H9 (cell line): ENCODE data around the gene DHRS13. TPM values are rescaled to one million over a fixed set of nuclear protein-coding genes. Genes with fewer than 3 reads are reported as not detected.

Experiments used
- DNase-seq: peaks from one replicate; pipeline ENCODE4 v3.0.0-alpha.2; 2017
- H2AFZ ChIP-seq: one replicate; pipeline ENCODE4 v1.6.1; 2013; ENCODE audit warnings: mild to moderate bottlenecking, low read length, control low read depth, moderate library complexity
- H2AK5ac ChIP-seq: 2 replicates; pipeline ENCODE4 v1.6.1; 2013; ENCODE audit warnings: low read length, control low read depth, mixed read lengths; ENCODE audit not compliant: insufficient read length
- H2BK120ac ChIP-seq: one replicate; pipeline ENCODE4 v1.6.1; 2013; ENCODE audit warnings: low read depth, mild to moderate bottlenecking, low read length, control low read depth, inconsistent platforms; ENCODE audit not compliant: poor library complexity, severe bottlenecking
- H2BK12ac ChIP-seq: 2 replicates; pipeline ENCODE4 v1.6.1; 2013; ENCODE audit warnings: low read length, control low read depth, mixed read lengths, low read depth; ENCODE audit not compliant: insufficient read length
- H2BK15ac ChIP-seq: 2 replicates; pipeline ENCODE4 v1.6.1; 2013; ENCODE audit warnings: low read depth, low read length, control low read depth
- H2BK20ac ChIP-seq: one replicate; pipeline ENCODE4 v1.6.1; 2013; ENCODE audit warnings: low read depth, mild to moderate bottlenecking, low read length, control low read depth, inconsistent platforms; ENCODE audit not compliant: poor library complexity, severe bottlenecking
- H2BK5ac ChIP-seq: 2 replicates; pipeline ENCODE4 v1.6.1; 2013; ENCODE audit warnings: low read length, control low read depth, mixed read lengths; ENCODE audit not compliant: insufficient read length
- H3K14ac ChIP-seq: 2 replicates; pipeline ENCODE4 v1.6.1; 2013; ENCODE audit warnings: low read length, control low read depth; ENCODE audit not compliant: insufficient read depth
- H3K18ac ChIP-seq: 2 replicates; pipeline ENCODE4 v1.6.1; 2013; ENCODE audit warnings: low read depth, mild to moderate bottlenecking, mixed read lengths, low read length, control low read depth; ENCODE audit not compliant: insufficient read length
- H3K23ac ChIP-seq: 2 replicates; pipeline ENCODE4 v1.6.1; 2013; ENCODE audit warnings: low read length, control low read depth, mixed read lengths, low read depth; ENCODE audit not compliant: insufficient read length
- H3K23me2 ChIP-seq: 2 replicates; pipeline ENCODE4 v1.6.1; 2013; ENCODE audit warnings: low read depth, mild to moderate bottlenecking, mixed read lengths, low read length, control low read depth; ENCODE audit not compliant: insufficient read length, poor library complexity, severe bottlenecking
- H3K27ac ChIP-seq: 2 replicates; pipeline ENCODE4 v1.5.1; 2013; ENCODE audit warnings: low read length, control low read depth, mixed read lengths, low read depth; ENCODE audit not compliant: insufficient read length
- H3K27me3 ChIP-seq: 2 replicates; pipeline ENCODE4 v1.6.1; 2013; ENCODE audit warnings: low read length, control low read depth, inconsistent platforms; ENCODE audit not compliant: insufficient read depth
- H3K4ac ChIP-seq: 2 replicates; pipeline ENCODE4 v1.6.1; 2013; ENCODE audit warnings: low read depth, mild to moderate bottlenecking, control low read depth, inconsistent platforms, low read length, moderate library complexity
- H3K4me1 ChIP-seq: 2 replicates; pipeline ENCODE4 v1.6.1; 2013; ENCODE audit warnings: low read length, control low read depth, inconsistent platforms; ENCODE audit not compliant: insufficient read depth
- H3K4me2 ChIP-seq: 2 replicates; pipeline ENCODE4 v1.6.1; 2013; ENCODE audit warnings: low read length, control low read depth, mixed read lengths; ENCODE audit not compliant: insufficient read length, insufficient read depth
- H3K56ac ChIP-seq: 2 replicates; pipeline ENCODE4 v1.6.1; 2013; ENCODE audit warnings: low read depth, mild to moderate bottlenecking, mixed read lengths, low read length, control low read depth; ENCODE audit not compliant: insufficient read length
- H3K79me1 ChIP-seq: 2 replicates; pipeline ENCODE4 v1.6.1; 2013; ENCODE audit warnings: low read depth, mild to moderate bottlenecking, moderate library complexity, low read length, control low read depth, inconsistent platforms; ENCODE audit not compliant: insufficient read depth, poor library complexity, severe bottlenecking
- H3K79me2 ChIP-seq: 2 replicates; pipeline ENCODE4 v1.6.1; 2013; ENCODE audit warnings: low read length, control low read depth, inconsistent platforms; ENCODE audit not compliant: insufficient read depth
- H3K9ac ChIP-seq: 2 replicates; pipeline ENCODE4 v1.6.1; 2013; ENCODE audit warnings: low read length, control low read depth, mixed read lengths; ENCODE audit not compliant: insufficient read length; ENCODE audit errors: extremely low read depth
- H3K9me3 ChIP-seq: one replicate; pipeline ENCODE4 v1.6.1; 2013; ENCODE audit warnings: low read depth, low read length, inconsistent platforms; ENCODE audit not compliant: control insufficient read depth
- H3T11ph ChIP-seq: one replicate; pipeline ENCODE4 v1.6.1; 2013; ENCODE audit warnings: mild to moderate bottlenecking, low read length, control low read depth, inconsistent platforms
- H4K20me1 ChIP-seq: one replicate; pipeline ENCODE4 v1.6.1; 2013; ENCODE audit not compliant: control insufficient read depth, insufficient read length, insufficient read depth
- H4K5ac ChIP-seq: 2 replicates; pipeline ENCODE4 v1.6.1; 2013; ENCODE audit warnings: low read depth, mild to moderate bottlenecking, mixed read lengths, low read length, control low read depth; ENCODE audit not compliant: insufficient read length
- H4K8ac ChIP-seq: replicated peaks from 2 replicates; pipeline ENCODE4 v1.6.1; 2013; ENCODE audit warnings: low read length, control low read depth, mixed read lengths, low read depth; ENCODE audit not compliant: insufficient read length
- H4K91ac ChIP-seq: 2 replicates; pipeline ENCODE4 v1.6.1; 2013; ENCODE audit warnings: low read depth, mild to moderate bottlenecking, moderate library complexity, mixed read lengths, low read length, control low read depth; ENCODE audit not compliant: insufficient read length
- H3K27ac Mint-ChIP-seq, 3 experiments: 2 replicates in 2 of 3; 3 replicates in 1 of 3; pipeline ENCODE4 v1.8.0; 2020 to 2021; ENCODE audit warnings: mixed read lengths in 3 of 3, mild to moderate bottlenecking in 1 of 3, moderate library complexity in 1 of 3
- H3K27me3 Mint-ChIP-seq: 2 replicates; pipeline ENCODE4 v1.8.0; 2021; ENCODE audit warnings: low read depth, mild to moderate bottlenecking, moderate library complexity, mixed read lengths
- H3K36me3 Mint-ChIP-seq, 3 experiments: 2 replicates in 2 of 3; 3 replicates in 1 of 3; pipeline ENCODE4 v1.8.0; 2020 to 2021; ENCODE audit warnings: low read depth in 3 of 3, mixed read lengths in 3 of 3; ENCODE audit not compliant: insufficient read depth in 1 of 3
- H3K4me1 Mint-ChIP-seq, 2 experiments: 2 replicates each; pipeline ENCODE4 v1.8.0; 2020; ENCODE audit warnings: mixed read lengths in 2 of 2
- H3K4me3 Mint-ChIP-seq, 2 experiments: 2 replicates in 1 of 2; 3 replicates in 1 of 2; pipeline ENCODE4 v1.8.0; 2020 to 2021; ENCODE audit warnings: mild to moderate bottlenecking in 2 of 2, mixed read lengths in 2 of 2, moderate library complexity in 1 of 2
- H3K9me3 Mint-ChIP-seq, 2 experiments: 2 replicates in 1 of 2; 3 replicates in 1 of 2; pipeline ENCODE4 v1.8.0; 2020; ENCODE audit warnings: mild to moderate bottlenecking in 2 of 2, mixed read lengths in 2 of 2, moderate library complexity in 1 of 2
- WGBS: extraction: QIAGEN DNeasy Blood & Tissue Kit; methylation state at CpG from one replicate; pipeline ENCODE4 v1.1.7; 2013; ENCODE audit warnings: missing lambda C conversion rate, low lambda C conversion rate, mixed read lengths; ENCODE audit not compliant: insufficient read length; ENCODE audit errors: extremely low coverage; 5-methylcytosine and 5-hydroxymethylcytosine counted together
- total RNA-seq: library from RNA; stranded (reverse); gene quantifications from 2 replicates; pipeline ENCODE4 v1.2.1, GENCODE V29; 2021
- TF ChIP-seq, protein P1 (sequence below): fragments of 200-600 bp; sonication (generic); conservative IDR thresholded peaks from 3 replicates; pipeline ENCODE4 v1.8.0; 2021; ENCODE audit warnings: antibody characterized with exemption, mild to moderate bottlenecking

The DHRS13 gene
- total RNA-seq, 1 experiment from 2014 or later = 29.6 TPM

DNA sequence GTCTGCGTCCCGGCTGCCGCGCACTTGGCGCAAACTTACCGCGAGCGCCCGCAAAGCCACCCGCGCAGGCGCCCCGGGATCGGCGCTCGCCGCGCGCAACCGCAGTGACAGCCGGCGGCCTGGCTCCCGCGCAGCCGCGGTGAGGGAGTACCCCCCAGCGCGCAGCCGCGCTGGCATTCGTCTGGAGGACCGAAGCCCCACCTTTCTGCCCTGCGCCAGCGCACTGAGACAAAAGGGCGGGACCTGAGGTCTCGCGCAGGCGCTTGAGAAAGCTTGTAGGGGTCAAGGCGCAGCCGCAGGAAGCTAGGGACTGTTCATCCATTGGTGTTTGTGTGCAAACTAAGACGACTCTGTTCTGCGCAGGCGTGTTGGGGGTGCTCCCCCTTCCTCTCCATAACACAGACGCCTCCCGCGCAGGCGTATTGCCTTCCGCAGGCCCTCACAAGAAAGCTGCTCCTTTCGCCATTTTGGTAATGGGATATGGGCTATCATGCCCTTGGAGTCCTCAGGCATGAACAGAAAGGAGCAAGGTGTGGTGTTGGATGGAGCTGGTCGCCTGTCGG lies 48.6 kb upstream of the DHRS13 start, which contains the start of gene PHF12:
Gene PHF12 (minus strand): TSS at position 91 of the 563 bp plus-strand sequence. CDS start 558 bp downstream, outside the sequence.
- H2BK5ac ChIP-seq = peak within 1 kb of the TSS; percentile 6
- peak within 1 kb of the TSS; percentile 64 for H3K18ac ChIP-seq
- no peak within 1 kb of the TSS for H2AK5ac ChIP-seq
- peak; percentile 100 for DNase-seq
- H3K79me1 ChIP-seq = no peaks in the 10 kb centered on the region
- H3K27me3 Mint-ChIP-seq = no peaks in the 10 kb centered on the region; the same call in 1 of the 2 replicates
- H3K14ac ChIP-seq = peak within 1 kb of the TSS; percentile 81
- H3T11ph ChIP-seq = no peak within 1 kb of the TSS
- no peak within 1 kb of the TSS for H2BK20ac ChIP-seq
- no peak within 1 kb of the TSS for H3K23ac ChIP-seq
- no peaks in the 10 kb centered on the region for H3K27me3 ChIP-seq
- peak within 1 kb of the TSS; percentile 91 to 96 (median 96); a peak in 6 of 7 replicates for H3K27ac Mint-ChIP-seq
- TF ChIP-seq, protein P1, sequence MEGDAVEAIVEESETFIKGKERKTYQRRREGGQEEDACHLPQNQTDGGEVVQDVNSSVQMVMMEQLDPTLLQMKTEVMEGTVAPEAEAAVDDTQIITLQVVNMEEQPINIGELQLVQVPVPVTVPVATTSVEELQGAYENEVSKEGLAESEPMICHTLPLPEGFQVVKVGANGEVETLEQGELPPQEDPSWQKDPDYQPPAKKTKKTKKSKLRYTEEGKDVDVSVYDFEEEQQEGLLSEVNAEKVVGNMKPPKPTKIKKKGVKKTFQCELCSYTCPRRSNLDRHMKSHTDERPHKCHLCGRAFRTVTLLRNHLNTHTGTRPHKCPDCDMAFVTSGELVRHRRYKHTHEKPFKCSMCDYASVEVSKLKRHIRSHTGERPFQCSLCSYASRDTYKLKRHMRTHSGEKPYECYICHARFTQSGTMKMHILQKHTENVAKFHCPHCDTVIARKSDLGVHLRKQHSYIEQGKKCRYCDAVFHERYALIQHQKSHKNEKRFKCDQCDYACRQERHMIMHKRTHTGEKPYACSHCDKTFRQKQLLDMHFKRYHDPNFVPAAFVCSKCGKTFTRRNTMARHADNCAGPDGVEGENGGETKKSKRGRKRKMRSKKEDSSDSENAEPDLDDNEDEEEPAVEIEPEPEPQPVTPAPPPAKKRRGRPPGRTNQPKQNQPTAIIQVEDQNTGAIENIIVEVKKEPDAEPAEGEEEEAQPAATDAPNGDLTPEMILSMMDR = no peak
- no peak within 1 kb of the TSS for H4K5ac ChIP-seq
- peaks cover 11% of the 10 kb centered on the region for H3K23me2 ChIP-seq
- no CpG with 5 or more reads among the region's 51 CpGs for WGBS
- no peak within 1 kb of the TSS for H2BK120ac ChIP-seq
- H3K36me3 Mint-ChIP-seq = peaks cover 7 to 29% (median 15%) of the 10 kb centered on the region in 3 experiments; a peak in 6 of 7 replicates
- H3K56ac ChIP-seq = no peak within 1 kb of the TSS
- no peak within 1 kb of the TSS; the same call in 1 of the 2 replicates for H3K4ac ChIP-seq
- peak within 1 kb of the TSS; percentile 91 for H3K4me2 ChIP-seq
- H3K4me1 ChIP-seq = peaks cover 9% of the 10 kb centered on the region; the same call in 1 of the 2 replicates
- peaks cover 30% of the 10 kb centered on the region for H3K79me2 ChIP-seq
- peaks cover 21 to 25% of the 10 kb centered on the region in 2 experiments for H3K4me1 Mint-ChIP-seq
- H3K4me3 Mint-ChIP-seq = peak within 1 kb of the TSS; percentile 92 to 96
- H4K91ac ChIP-seq = no peak within 1 kb of the TSS
- no peaks in the 10 kb centered on the region for H4K20me1 ChIP-seq
- H3K9me3 ChIP-seq = no peaks in the 10 kb centered on the region
- H3K9me3 Mint-ChIP-seq = no peaks in the 10 kb centered on the region
- peak within 1 kb of the TSS; percentile 90 for H3K27ac ChIP-seq
- H2AFZ ChIP-seq = no peak within 1 kb of the TSS
- H2BK12ac ChIP-seq = no peak within 1 kb of the TSS
- H2BK15ac ChIP-seq = no peak within 1 kb of the TSS; the same call in 1 of the 2 replicates
- no peak within 1 kb of the TSS for H4K8ac ChIP-seq
- H3K9ac ChIP-seq = peak within 1 kb of the TSS; percentile 71
